BLaER1 (cell line): ENCODE measurements around the gene CHRNA10.
"Not testable (repeated sequence)": the region's sequence is repeated elsewhere in the genome, so short reads cannot be mapped to it uniquely, and the experiment has no call there.

ENCODE experiments used
- H3K27ac ChIP-seq: shearing (Covaris generic); formaldehyde crosslinking; 2 replicates; pipeline ENCODE4 v1.8.1; 2022
- H3K27me3 ChIP-seq: shearing (Covaris generic); formaldehyde crosslinking; 2 replicates; pipeline ENCODE4 v1.8.1; 2022
- H3K36me3 ChIP-seq: shearing (Covaris generic); formaldehyde crosslinking; 2 replicates; pipeline ENCODE4 v1.8.1; 2022
- H3K4me1 ChIP-seq: shearing (Covaris generic); formaldehyde crosslinking; 2 replicates; pipeline ENCODE4 v1.8.1; 2022
- H3K4me2 ChIP-seq: shearing (Covaris generic); formaldehyde crosslinking; 2 replicates; pipeline ENCODE4 v1.8.1; 2022
- H3K4me3 ChIP-seq: shearing (Covaris generic); formaldehyde crosslinking; 2 replicates; pipeline ENCODE4 v1.8.1; 2022
- H3K9ac ChIP-seq: shearing (Covaris generic); formaldehyde crosslinking; 2 replicates; pipeline ENCODE4 v1.8.1; 2022
- H3K9me3 ChIP-seq: shearing (Covaris generic); formaldehyde crosslinking; 2 replicates; pipeline ENCODE4 v1.8.1; 2022
- H4K20me1 ChIP-seq: shearing (Covaris generic); formaldehyde crosslinking; 2 replicates; pipeline ENCODE4 v1.8.1; 2022
- Cebpa-rat ChIP-seq: shearing (Covaris generic); IDR thresholded peaks from 2 replicates; pipeline ENCODE4 v1.8.1; 2022

CHRNA10 gene

DNA sequence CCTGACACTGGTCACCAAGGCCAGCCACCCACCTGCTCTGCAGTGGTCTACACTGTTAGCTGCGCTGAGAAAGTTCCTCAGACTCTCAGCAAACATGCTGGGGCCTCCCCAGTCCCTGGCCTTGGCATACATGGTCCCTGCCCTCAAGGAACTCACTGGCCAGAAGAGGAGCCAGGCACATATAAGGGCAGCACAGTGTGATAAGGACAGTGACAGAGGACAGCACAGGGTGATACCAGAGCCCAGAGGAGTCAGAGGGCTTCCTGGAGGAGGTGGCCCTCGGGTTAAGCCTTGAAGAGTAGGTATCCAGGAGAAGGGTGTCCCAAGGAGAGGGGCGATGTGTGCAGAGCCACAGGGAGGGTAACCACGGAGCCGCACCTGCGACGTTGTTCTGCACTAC, 25.6 kb downstream of the CHRNA10 start:
- Histone ChIP-seq H3K4me3 (no peak overlapping the region), H3K9ac (no peak overlapping the region), H3K9me3 (peaks cover 19% of the 10 kb centered on the region; the same call in 1 of the 2 replicates), H3K4me1 (peaks cover 10% of the 10 kb centered on the region), H4K20me1 (no peaks in the 10 kb centered on the region), H3K27ac (no peak overlapping the region), H3K36me3 (no peaks in the 10 kb centered on the region), H3K4me2 (no peak overlapping the region), H3K27me3 (peaks cover 26% of the 10 kb centered on the region)
- no peak for TF ChIP-seq Cebpa-rat

DNA sequence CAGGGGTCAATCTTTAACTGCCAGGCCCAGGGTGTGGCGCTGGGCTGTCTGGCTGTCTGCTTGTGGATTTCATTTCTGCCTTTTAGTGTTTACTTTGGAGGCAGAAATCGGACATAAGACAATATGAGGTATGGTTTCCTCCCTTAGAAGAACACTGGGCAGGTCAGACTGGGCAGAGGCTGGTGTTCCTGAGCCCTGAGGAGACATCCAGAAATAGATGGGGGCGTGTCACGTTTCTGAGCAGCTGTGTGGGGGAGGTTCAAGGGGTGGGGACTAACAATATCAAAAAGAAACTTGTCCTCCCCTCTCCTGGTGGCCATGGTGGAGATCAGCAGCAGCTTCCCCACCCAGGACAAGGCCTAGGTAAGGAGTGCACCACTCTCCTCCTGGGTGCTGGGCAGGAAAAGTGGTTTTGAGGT, 26.4 kb downstream of the CHRNA10 start, which contains the start of gene ART1:
Gene ART1 (plus strand): TSS at position 312 of the 419 bp plus-strand sequence. CDS start 14,086 bp downstream, outside the sequence.
- no peak for TF ChIP-seq Cebpa-rat
- no peak within 1 kb of the TSS for H3K4me3 ChIP-seq
- H4K20me1 ChIP-seq = no peaks in the 10 kb centered on the region
- H3K4me2 ChIP-seq = no peak within 1 kb of the TSS
- H3K9me3 ChIP-seq = peaks cover 19% of the 10 kb centered on the region; the same call in 1 of the 2 replicates
- H3K27ac ChIP-seq = no peak within 1 kb of the TSS
- H3K9ac ChIP-seq = no peak within 1 kb of the TSS
- peaks cover 26% of the 10 kb centered on the region for H3K27me3 ChIP-seq
- no peaks in the 10 kb centered on the region for H3K36me3 ChIP-seq
- peaks cover 10% of the 10 kb centered on the region for H3K4me1 ChIP-seq

DNA sequence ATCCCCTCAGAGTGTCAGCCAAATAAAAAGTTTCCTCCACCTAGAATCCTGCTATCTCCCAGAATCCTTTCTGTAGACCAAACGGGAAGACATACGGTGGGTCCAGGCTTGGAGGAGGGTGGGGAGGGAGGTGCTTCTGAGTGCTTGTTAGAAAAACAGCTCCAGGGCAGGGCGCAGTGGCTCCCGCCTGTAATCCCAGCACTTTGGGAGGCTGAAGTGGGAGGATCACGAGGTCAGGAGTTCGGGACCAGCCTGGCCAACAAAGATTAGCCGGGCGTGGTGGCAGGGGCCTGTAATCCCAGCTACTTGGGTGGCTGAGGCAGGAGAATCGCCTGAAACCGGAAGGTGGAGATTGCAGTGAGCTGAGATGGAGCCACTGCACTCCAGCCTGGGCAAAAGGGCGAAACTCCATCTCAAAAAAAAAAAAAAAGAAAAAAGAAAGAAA, 28.1 kb downstream of the CHRNA10 start:
- H3K27me3 ChIP-seq = peaks cover 26% of the 10 kb centered on the region
- peak overlapping the region; percentile 67; the same call in 1 of the 2 replicates for H3K4me3 ChIP-seq
- peaks cover 19% of the 10 kb centered on the region; the same call in 1 of the 2 replicates for H3K9me3 ChIP-seq
- H3K4me1 ChIP-seq = peaks cover 10% of the 10 kb centered on the region
- not testable (repeated sequence) for H3K36me3 ChIP-seq, H3K27ac ChIP-seq, H4K20me1 ChIP-seq, H3K9ac ChIP-seq
- peak overlapping the region; percentile 93 for H3K4me2 ChIP-seq

DNA sequence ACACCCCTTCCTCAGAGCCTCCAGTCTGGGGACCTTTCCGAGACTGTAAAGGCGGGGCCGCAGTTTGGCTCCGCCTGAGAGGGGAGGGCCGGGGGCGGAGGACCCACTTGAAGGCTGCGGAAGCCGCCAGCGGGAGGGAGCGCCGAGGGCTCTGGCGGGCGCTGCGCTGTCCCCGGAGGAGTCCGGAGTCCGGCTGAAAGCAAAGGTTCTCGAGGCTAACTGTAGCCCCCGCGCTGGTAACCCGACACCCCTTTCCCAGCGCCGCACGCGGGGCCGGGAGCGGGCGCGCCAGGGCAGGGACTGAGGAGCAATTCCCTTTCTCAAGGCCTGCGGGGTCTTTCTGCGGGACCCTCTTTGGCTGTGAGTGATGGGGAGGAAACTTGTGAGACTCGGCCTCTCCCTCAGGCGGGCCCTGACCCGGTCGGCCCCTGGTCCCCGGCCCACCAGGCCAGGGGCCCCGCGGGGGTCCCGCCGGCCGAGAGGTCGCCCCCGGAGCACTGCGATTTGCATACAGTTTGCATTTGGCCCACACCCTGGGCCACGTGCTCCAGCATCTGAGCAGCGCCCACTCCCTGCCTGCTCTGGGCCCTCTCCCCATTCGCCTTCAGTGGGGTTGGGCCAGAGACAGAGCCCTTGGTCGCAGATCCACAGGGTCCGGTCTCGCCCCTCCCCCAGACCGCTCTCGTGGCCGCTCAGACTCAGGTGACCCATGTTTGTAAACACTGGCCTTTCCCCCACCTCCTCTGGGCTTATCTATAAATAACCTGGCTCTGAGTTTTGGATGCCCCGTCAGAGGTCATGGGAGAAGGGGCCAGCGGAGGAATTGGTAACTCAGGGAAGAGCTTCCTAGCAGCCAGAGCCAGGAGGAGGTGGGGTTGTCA, 28.9 kb downstream of the CHRNA10 start:
- Histone ChIP-seq H3K27ac (peak overlapping the region; percentile 18; the same call in 1 of the 2 replicates), H3K4me1 (peaks cover 10% of the 10 kb centered on the region), H3K36me3 (no peaks in the 10 kb centered on the region), H3K4me2 (peak overlapping the region; percentile 93), H3K27me3 (peaks cover 26% of the 10 kb centered on the region), H3K9ac (peak overlapping the region; percentile 68), H3K9me3 (peaks cover 19% of the 10 kb centered on the region; the same call in 1 of the 2 replicates), H4K20me1 (no peaks in the 10 kb centered on the region), H3K4me3 (peak overlapping the region; percentile 67)
- TF ChIP-seq Cebpa-rat = no peak

DNA sequence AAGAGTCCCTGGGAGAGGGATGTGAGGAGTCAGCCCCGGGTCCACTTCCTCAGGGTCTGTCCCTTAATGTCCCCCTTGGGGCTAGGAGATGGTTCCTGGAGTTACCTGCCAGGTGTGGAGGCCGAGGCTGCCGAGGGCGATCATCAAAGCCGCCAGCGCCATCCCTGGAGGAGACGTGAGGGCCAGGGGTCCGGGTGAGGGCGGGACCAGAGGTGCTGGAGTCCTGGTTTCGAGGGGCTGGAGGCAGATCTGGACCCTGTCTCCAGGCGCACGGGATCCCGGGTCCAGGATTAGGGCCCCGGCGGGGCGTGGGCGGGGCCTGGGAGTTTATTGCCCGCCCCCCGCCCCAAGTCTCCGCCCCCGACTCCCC, 29.5 kb downstream of the CHRNA10 start, which contains the start of gene ART5:
Gene ART5 (minus strand): TSS at position 292 of the 370 bp plus-strand sequence. CDS start 130 bp downstream, at position 162.
- Histone ChIP-seq H3K4me1 (peaks cover 10% of the 10 kb centered on the region), H3K9ac (peak within 1 kb of the TSS; percentile 68), H4K20me1 (no peaks in the 10 kb centered on the region), H3K27me3 (peaks cover 26% of the 10 kb centered on the region), H3K9me3 (peaks cover 19% of the 10 kb centered on the region; the same call in 1 of the 2 replicates), H3K4me3 (peak within 1 kb of the TSS; percentile 67), H3K4me2 (peak within 1 kb of the TSS; percentile 93), H3K27ac (peak within 1 kb of the TSS; percentile 18; the same call in 1 of the 2 replicates), H3K36me3 (no peaks in the 10 kb centered on the region)
- no peak for TF ChIP-seq Cebpa-rat

DNA sequence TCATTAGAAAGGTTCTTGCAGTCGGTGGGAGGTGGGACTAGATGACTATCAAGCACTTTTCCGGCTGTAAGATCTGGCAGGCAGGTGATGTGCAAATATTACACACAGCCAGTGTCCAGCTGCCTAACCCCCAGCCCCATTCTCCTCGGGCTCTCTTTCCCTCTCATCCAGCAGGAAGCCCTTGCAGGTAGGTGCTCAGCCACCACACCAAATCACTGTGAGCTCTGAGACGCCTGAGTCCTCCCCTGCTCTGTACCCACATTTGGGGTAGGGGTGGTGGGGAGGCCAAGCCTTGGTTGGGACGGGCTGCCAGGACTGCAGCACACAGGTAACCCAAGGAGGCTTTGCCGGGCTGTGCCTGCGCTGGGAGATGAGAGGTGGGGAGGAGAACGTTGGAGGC, 30.0 kb downstream of the CHRNA10 start:
- Histone ChIP-seq H3K4me1 (peaks cover 10% of the 10 kb centered on the region), H3K36me3 (no peaks in the 10 kb centered on the region), H3K9me3 (peaks cover 19% of the 10 kb centered on the region; the same call in 1 of the 2 replicates), H3K27ac (no peak overlapping the region), H3K4me2 (no peak overlapping the region), H3K27me3 (peaks cover 26% of the 10 kb centered on the region), H3K4me3 (no peak overlapping the region), H3K9ac (no peak overlapping the region), H4K20me1 (no peaks in the 10 kb centered on the region)
- no peak for TF ChIP-seq Cebpa-rat

DNA sequence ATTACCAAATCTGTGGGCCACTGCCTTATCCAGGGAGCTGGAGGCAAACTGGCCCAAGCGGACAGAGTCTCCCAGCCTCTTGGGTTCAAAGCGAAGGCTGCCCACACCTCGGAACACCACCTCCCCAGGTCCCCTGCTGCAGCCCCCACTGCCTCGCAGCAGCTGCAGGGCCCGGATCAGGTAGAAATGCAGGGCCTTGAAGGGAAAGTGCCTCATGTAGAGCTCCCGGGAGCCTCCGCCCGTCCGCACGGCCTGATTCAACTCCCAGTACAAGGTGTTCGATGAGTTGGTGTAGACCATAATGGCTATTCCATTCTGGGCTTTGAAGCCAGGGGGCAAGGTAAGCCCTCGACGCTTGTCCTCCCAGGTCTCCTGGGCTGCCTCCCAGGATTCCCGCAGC, 31.3 kb downstream of the CHRNA10 start:
- no peak overlapping the region for H3K4me2 ChIP-seq
- H3K9ac ChIP-seq = no peak overlapping the region

DNA sequence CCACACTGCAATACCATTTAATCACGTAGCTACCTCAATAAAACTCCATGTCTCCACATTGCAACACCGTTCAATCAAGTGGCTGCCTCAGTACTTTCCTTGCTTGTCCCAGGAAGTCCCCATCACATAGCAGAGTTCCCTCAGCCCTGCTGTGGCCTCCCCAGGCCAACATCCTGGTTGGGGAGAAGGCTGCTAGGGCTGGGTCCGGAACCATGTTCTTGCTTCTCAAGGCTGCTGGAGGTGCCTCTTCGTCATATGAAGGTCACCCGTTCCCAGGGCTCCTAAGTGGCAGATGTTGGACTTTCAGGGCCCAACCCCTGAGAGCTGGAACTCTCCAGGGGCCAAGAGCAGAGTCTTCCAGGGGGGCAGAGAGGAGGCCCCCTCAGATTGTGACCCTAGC, 32.7 kb downstream of the CHRNA10 start:
- H3K9ac ChIP-seq = no peak overlapping the region
- TF ChIP-seq Cebpa-rat = no peak
- H3K4me3 ChIP-seq = no peak overlapping the region
- no peak overlapping the region for H3K27ac ChIP-seq
- H3K27me3 ChIP-seq = peaks cover 24% of the 10 kb centered on the region
- H4K20me1 ChIP-seq = no peaks in the 10 kb centered on the region
- peaks cover 10% of the 10 kb centered on the region for H3K4me1 ChIP-seq
- H3K4me2 ChIP-seq = no peak overlapping the region
- H3K36me3 ChIP-seq = no peaks in the 10 kb centered on the region
- H3K9me3 ChIP-seq = peaks cover 8% of the 10 kb centered on the region; the same call in 1 of the 2 replicates

More for the DNA sequence above, 31.3 kb downstream of the CHRNA10 start:
- H3K27me3 ChIP-seq = peaks cover 26% of the 10 kb centered on the region
- no peak overlapping the region for H3K4me3 ChIP-seq
- peaks cover 10% of the 10 kb centered on the region for H3K4me1 ChIP-seq
- no peak for TF ChIP-seq Cebpa-rat
- peaks cover 17% of the 10 kb centered on the region; the same call in 1 of the 2 replicates for H3K9me3 ChIP-seq
- no peak overlapping the region for H3K27ac ChIP-seq
- no peaks in the 10 kb centered on the region for H3K36me3 ChIP-seq
- H4K20me1 ChIP-seq = no peaks in the 10 kb centered on the region

DNA sequence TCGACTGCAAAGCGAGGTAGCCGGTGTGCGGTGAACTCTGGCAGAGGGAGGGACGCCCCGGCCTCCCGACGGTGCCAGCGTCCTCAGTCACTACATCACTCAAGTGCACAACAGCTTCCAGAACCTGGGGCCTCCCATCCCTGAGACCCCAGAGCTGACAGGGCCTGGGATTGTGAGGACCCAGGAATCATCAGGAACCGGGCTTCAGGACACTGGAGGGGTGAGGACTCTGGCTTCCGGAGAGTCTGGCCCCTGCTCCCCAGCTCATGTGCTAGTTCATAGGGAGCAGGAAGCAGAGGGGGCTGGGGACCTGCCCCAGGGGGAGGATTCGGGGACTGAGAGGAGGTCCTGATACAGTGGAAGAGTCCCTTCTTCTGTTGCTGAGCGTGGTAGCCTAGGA, 34.0 kb downstream of the CHRNA10 start:
- H3K36me3 ChIP-seq = no peaks in the 10 kb centered on the region
- 0 out of 2 replicates have a peak, but pooled peaks cover under 1% of the 10 kb centered on the region for H3K4me1 ChIP-seq
- no peak overlapping the region for H3K9ac ChIP-seq
- no peaks in the 10 kb centered on the region for H4K20me1 ChIP-seq
- H3K4me3 ChIP-seq = no peak overlapping the region
- peaks cover 11% of the 10 kb centered on the region for H3K27me3 ChIP-seq
- H3K4me2 ChIP-seq = no peak overlapping the region
- no peak for TF ChIP-seq Cebpa-rat
- H3K27ac ChIP-seq = no peak overlapping the region
- 0 out of 2 replicates have a peak, but pooled peaks cover 3% of the 10 kb centered on the region for H3K9me3 ChIP-seq
